Stimulated activated naive CD8-positive, alpha-beta T cell treated with anti-CD3 and anti-CD28 coated beads, Interleukin-15, amount 100 ng/mL, for 72 hours (primary cell): ENCODE data around the gene GABRD.
A peak's percentile ranks its signal among the peaks of the same experiment; 100 is the strongest.

Source experiments
- ATAC-seq: fragments of 150-1000 bp; cut with Tn5 transposase; 2 replicates; pipeline ENCODE4 v1.10.0; 2021; ENCODE audit warnings: mild to moderate bottlenecking, moderate library complexity
- DNase-seq, 2 donors: peaks; one replicate each; pipeline ENCODE4 v3.0.0; 2021 to 2022
- H3K27ac Mint-ChIP-seq, 2 donors: one replicate each; pipeline ENCODE4 v1.8.0; 2022; ENCODE audit warnings: mild to moderate bottlenecking in 2 of 2, mixed read lengths in 2 of 2, moderate library complexity in 2 of 2
- H3K27me3 Mint-ChIP-seq: one replicate; pipeline ENCODE4 v1.8.0; 2022; ENCODE audit warnings: mixed read lengths
- H3K4me1 Mint-ChIP-seq: one replicate; pipeline ENCODE4 v1.8.0; 2022; ENCODE audit warnings: mild to moderate bottlenecking, mixed read lengths
- H3K4me3 Mint-ChIP-seq, 2 donors: one replicate each; pipeline ENCODE4 v1.8.0; 2022; ENCODE audit warnings: mild to moderate bottlenecking in 2 of 2, mixed read lengths in 2 of 2, moderate library complexity in 1 of 2
- H3K9me3 Mint-ChIP-seq, 2 donors: one replicate each; pipeline ENCODE4 v1.8.0; 2022; ENCODE audit warnings: mixed read lengths in 2 of 2

Gene GABRD

GRCh38 chr1:2049718-2050431 is 30.7 kb downstream of the GABRD start, which contains the start of gene PRKCZ:
Gene PRKCZ (plus strand): TSS chr1:2050411. CDS start chr1:2050631, 220 bp downstream.
- Mint-ChIP-seq H3K4me3 (peak within 1 kb of the TSS; percentile 84 to 88), H3K27ac (no peak within 1 kb of the TSS), H3K9me3 (no peaks in the 10 kb centered on the region), H3K4me1 (peaks cover 57% of the 10 kb centered on the region), H3K27me3 (peaks cover 17% of the 10 kb centered on the region)
- DNase-seq (peak; percentile 94 to 95), ATAC-seq (peak; percentile 93)

GRCh38 chr1:2050461-2050792 is 31.3 kb downstream of the GABRD start:
- H3K27me3 Mint-ChIP-seq, result peaks cover 17% of the 10 kb centered on the region
- peak overlapping the region; percentile 54 to 59 for H3K4me3 Mint-ChIP-seq
- H3K4me1 Mint-ChIP-seq, result peaks cover 51% of the 10 kb centered on the region
- DNase-seq (no peak), ATAC-seq (peak; percentile 52)
- H3K27ac Mint-ChIP-seq, result no peak overlapping the region
- no peaks in the 10 kb centered on the region for H3K9me3 Mint-ChIP-seq

- Mint-ChIP-seq H3K27me3 (peaks cover 17% of the 10 kb centered on the region), H3K4me3 (peak overlapping the region; percentile 56 to 76), H3K4me1 (peaks cover 45% of the 10 kb centered on the region), H3K9me3 (no peaks in the 10 kb centered on the region), H3K27ac (no peak overlapping the region)
- DNase-seq, result no peak
- ATAC-seq, result no peak
Measured at GRCh38 chr1:2050793-2051682, 31.9 kb downstream of the GABRD start.

GRCh38 chr1:2052054-2052679 is 33.0 kb downstream of the GABRD start:
- no peak overlapping the region for H3K27ac Mint-ChIP-seq
- peaks cover 17% of the 10 kb centered on the region for H3K27me3 Mint-ChIP-seq
- no peak for DNase-seq
- H3K9me3 Mint-ChIP-seq, result no peaks in the 10 kb centered on the region
- H3K4me3 Mint-ChIP-seq, result peak overlapping the region; percentile 56 to 76
- ATAC-seq, result no peak
- peaks cover 39% of the 10 kb centered on the region for H3K4me1 Mint-ChIP-seq

- Mint-ChIP-seq H3K9me3 (no peaks in the 10 kb centered on the region), H3K4me3 (peak overlapping the region in 1 of 2 donors; percentile 14), H3K27ac (no peak overlapping the region), H3K27me3 (peaks cover 17% of the 10 kb centered on the region), H3K4me1 (peaks cover 39% of the 10 kb centered on the region)
- ATAC-seq (no peak), DNase-seq (no peak)
Measured at GRCh38 chr1:2052756-2053155, 33.6 kb downstream of the GABRD start.

GRCh38 chr1:2053217-2053616 is 34.1 kb downstream of the GABRD start:
- H3K4me1 Mint-ChIP-seq, result peaks cover 37% of the 10 kb centered on the region
- H3K4me3 Mint-ChIP-seq, result no peak overlapping the region

GRCh38 chr1:2053784-2054376 is 34.7 kb downstream of the GABRD start:
- no peaks in the 10 kb centered on the region for H3K9me3 Mint-ChIP-seq
- DNase-seq (no peak), ATAC-seq (no peak)
- peaks cover 31% of the 10 kb centered on the region for H3K4me1 Mint-ChIP-seq
- no peak overlapping the region for H3K4me3 Mint-ChIP-seq
- peaks cover 7% of the 10 kb centered on the region for H3K27me3 Mint-ChIP-seq
- H3K27ac Mint-ChIP-seq, result no peak overlapping the region

More at GRCh38 chr1:2053217-2053616, 34.1 kb downstream of the GABRD start:
- no peak for ATAC-seq
- no peaks in the 10 kb centered on the region for H3K9me3 Mint-ChIP-seq
- peaks cover 14% of the 10 kb centered on the region for H3K27me3 Mint-ChIP-seq
- no peak overlapping the region for H3K27ac Mint-ChIP-seq
- DNase-seq, result no peak

GRCh38 chr1:2054560-2054959 is 35.4 kb downstream of the GABRD start:
- Mint-ChIP-seq H3K9me3 (no peaks in the 10 kb centered on the region), H3K4me3 (no peak overlapping the region), H3K27me3 (peaks cover under 1% of the 10 kb centered on the region)

GRCh38 chr1:2055911-2056575 is 36.9 kb downstream of the GABRD start:
- no peak overlapping the region for H3K27ac Mint-ChIP-seq
- H3K9me3 Mint-ChIP-seq, result no peaks in the 10 kb centered on the region
- H3K27me3 Mint-ChIP-seq, result no peaks in the 10 kb centered on the region
- DNase-seq (no peak), ATAC-seq (no peak)
- no peak overlapping the region for H3K4me3 Mint-ChIP-seq
- H3K4me1 Mint-ChIP-seq, result peaks cover 22% of the 10 kb centered on the region

More at GRCh38 chr1:2054560-2054959, 35.4 kb downstream of the GABRD start:
- H3K27ac Mint-ChIP-seq, result no peak overlapping the region
- DNase-seq (no peak), ATAC-seq (no peak)
- H3K4me1 Mint-ChIP-seq, result peaks cover 24% of the 10 kb centered on the region

GRCh38 chr1:2056955-2057590 is 37.9 kb downstream of the GABRD start:
- Mint-ChIP-seq H3K27ac (no peak overlapping the region), H3K4me3 (no peak overlapping the region), H3K4me1 (peaks cover 13% of the 10 kb centered on the region), H3K9me3 (no peaks in the 10 kb centered on the region), H3K27me3 (no peaks in the 10 kb centered on the region)
- ATAC-seq (no peak), DNase-seq (no peak)

GRCh38 chr1:2059290-2059953 is 40.3 kb downstream of the GABRD start:
- Mint-ChIP-seq H3K27ac (no peak overlapping the region), H3K9me3 (peaks cover 6 to 8% of the 10 kb centered on the region in 2 donors), H3K4me1 (no peaks in the 10 kb centered on the region), H3K4me3 (no peak overlapping the region), H3K27me3 (no peaks in the 10 kb centered on the region)
- DNase-seq (no peak), ATAC-seq (no peak)

GRCh38 chr1:2060072-2060471 is 40.9 kb downstream of the GABRD start:
- Mint-ChIP-seq H3K4me3 (no peak overlapping the region), H3K9me3 (peaks cover 8 to 14% of the 10 kb centered on the region in 2 donors), H3K27me3 (no peaks in the 10 kb centered on the region), H3K27ac (no peak overlapping the region), H3K4me1 (no peaks in the 10 kb centered on the region)
- DNase-seq, result no peak
- no peak for ATAC-seq

GRCh38 chr1:2060535-2060934 is 41.4 kb downstream of the GABRD start:
- ATAC-seq, result peak; percentile 9
- no peak for DNase-seq
- no peaks in the 10 kb centered on the region for H3K4me1 Mint-ChIP-seq
- peaks cover 11 to 17% of the 10 kb centered on the region in 2 donors for H3K9me3 Mint-ChIP-seq
- H3K27me3 Mint-ChIP-seq, result no peaks in the 10 kb centered on the region
- no peak overlapping the region for H3K4me3 Mint-ChIP-seq
- no peak overlapping the region for H3K27ac Mint-ChIP-seq

- H3K4me3 Mint-ChIP-seq, result no peak overlapping the region
- H3K27ac Mint-ChIP-seq, result peak overlapping the region in 1 of 2 donors; percentile 72
- H3K4me1 Mint-ChIP-seq, result no peaks in the 10 kb centered on the region
- H3K9me3 Mint-ChIP-seq, result peaks cover 11 to 17% of the 10 kb centered on the region in 2 donors
- DNase-seq (no peak), ATAC-seq (no peak)
- no peaks in the 10 kb centered on the region for H3K27me3 Mint-ChIP-seq
Measured at GRCh38 chr1:2061065-2061778, 42.1 kb downstream of the GABRD start.
